Kidney epithelial cell (primary cell): ENCODE results near the gene DHX58. TPM values are rescaled to one million over a fixed set of nuclear protein-coding genes. Genes with fewer than 3 reads are reported as not detected.

ENCODE experiments used
- DNase-seq: peaks from one replicate; pipeline ENCODE4 v3.0.0-alpha.2; 2010; ENCODE audit warnings: low read depth
- H3K27me3 ChIP-seq: 2 replicates; pipeline ENCODE4 v1.6.0; 2011; ENCODE audit warnings: low read length; ENCODE audit not compliant: control insufficient read depth, insufficient read depth
- H3K36me3 ChIP-seq: 2 replicates; pipeline ENCODE4 v1.5.1; 2011; ENCODE audit warnings: low read length; ENCODE audit not compliant: control insufficient read depth, insufficient read depth
- H3K4me3 ChIP-seq: 2 replicates; pipeline ENCODE4 v1.5.1; 2011; ENCODE audit warnings: low read depth, mild to moderate bottlenecking, control low read depth, low read length
- total RNA-seq: library from RNA; depleted of rRNA; stranded (reverse); fragments of >200 nt; gene quantifications from 2 replicates; pipeline ENCODE4 v1.2.3, GENCODE V29; 2015
- TF ChIP-seq, protein P1 (sequence below): IDR thresholded peaks from 2 replicates; pipeline ENCODE4 v1.5.1; 2011; ENCODE audit warnings: mild to moderate bottlenecking, moderate library complexity, low read length, control low read depth, inconsistent platforms; ENCODE audit not compliant: insufficient read depth, poor library complexity, severe bottlenecking

The DHX58 gene
- total RNA-seq, 1 donor from 2014 or later = 10.0 TPM

- H3K27me3 ChIP-seq = peaks cover 11% of the 10 kb centered on the region
- H3K4me3 ChIP-seq = no peak overlapping the region
- DNase-seq = no peak
- H3K36me3 ChIP-seq = no peaks in the 10 kb centered on the region
- TF ChIP-seq, protein P1, sequence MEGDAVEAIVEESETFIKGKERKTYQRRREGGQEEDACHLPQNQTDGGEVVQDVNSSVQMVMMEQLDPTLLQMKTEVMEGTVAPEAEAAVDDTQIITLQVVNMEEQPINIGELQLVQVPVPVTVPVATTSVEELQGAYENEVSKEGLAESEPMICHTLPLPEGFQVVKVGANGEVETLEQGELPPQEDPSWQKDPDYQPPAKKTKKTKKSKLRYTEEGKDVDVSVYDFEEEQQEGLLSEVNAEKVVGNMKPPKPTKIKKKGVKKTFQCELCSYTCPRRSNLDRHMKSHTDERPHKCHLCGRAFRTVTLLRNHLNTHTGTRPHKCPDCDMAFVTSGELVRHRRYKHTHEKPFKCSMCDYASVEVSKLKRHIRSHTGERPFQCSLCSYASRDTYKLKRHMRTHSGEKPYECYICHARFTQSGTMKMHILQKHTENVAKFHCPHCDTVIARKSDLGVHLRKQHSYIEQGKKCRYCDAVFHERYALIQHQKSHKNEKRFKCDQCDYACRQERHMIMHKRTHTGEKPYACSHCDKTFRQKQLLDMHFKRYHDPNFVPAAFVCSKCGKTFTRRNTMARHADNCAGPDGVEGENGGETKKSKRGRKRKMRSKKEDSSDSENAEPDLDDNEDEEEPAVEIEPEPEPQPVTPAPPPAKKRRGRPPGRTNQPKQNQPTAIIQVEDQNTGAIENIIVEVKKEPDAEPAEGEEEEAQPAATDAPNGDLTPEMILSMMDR = no peak
Measured at GRCh38 chr17:42087736-42088705, 24.5 kb downstream of the DHX58 start.

- peaks cover 11% of the 10 kb centered on the region for H3K27me3 ChIP-seq
- no peak overlapping the region for H3K4me3 ChIP-seq
- H3K36me3 ChIP-seq = no peaks in the 10 kb centered on the region
- TF ChIP-seq, protein P1 = no peak
- DNase-seq = no peak
Measured at GRCh38 chr17:42087042-42087701, 25.3 kb downstream of the DHX58 start.

- Histone ChIP-seq H3K27me3 (peaks cover 7% of the 10 kb centered on the region), H3K36me3 (no peaks in the 10 kb centered on the region), H3K4me3 (no peak overlapping the region)
- TF ChIP-seq, protein P1 = no peak
- no peak for DNase-seq
Measured at GRCh38 chr17:42081516-42082129, 30.9 kb downstream of the DHX58 start.

GRCh38 chr17:42079541-42079940, 33.0 kb downstream of the DHX58 start:
- H3K27me3 ChIP-seq = peaks cover 7% of the 10 kb centered on the region
- DNase-seq = no peak
- H3K4me3 ChIP-seq = no peak overlapping the region
- TF ChIP-seq, protein P1 = no peak
- no peaks in the 10 kb centered on the region for H3K36me3 ChIP-seq

GRCh38 chr17:42078396-42079043, 34.0 kb downstream of the DHX58 start:
- TF ChIP-seq, protein P1 = no peak
- DNase-seq = no peak
- Histone ChIP-seq H3K4me3 (no peak overlapping the region), H3K36me3 (no peaks in the 10 kb centered on the region), H3K27me3 (peaks cover 11% of the 10 kb centered on the region)
